ENCODE measurements around the gene ANKRD13C. TPM values are rescaled to one million over a fixed set of nuclear protein-coding genes. Genes with fewer than 3 reads are reported as not detected.

The ANKRD13C gene
- total and polyA plus RNA-seq, 2 of the 4 experiments (the other 2 are of a cell fraction) = 8.3 to 10.9 TPM

DNA sequence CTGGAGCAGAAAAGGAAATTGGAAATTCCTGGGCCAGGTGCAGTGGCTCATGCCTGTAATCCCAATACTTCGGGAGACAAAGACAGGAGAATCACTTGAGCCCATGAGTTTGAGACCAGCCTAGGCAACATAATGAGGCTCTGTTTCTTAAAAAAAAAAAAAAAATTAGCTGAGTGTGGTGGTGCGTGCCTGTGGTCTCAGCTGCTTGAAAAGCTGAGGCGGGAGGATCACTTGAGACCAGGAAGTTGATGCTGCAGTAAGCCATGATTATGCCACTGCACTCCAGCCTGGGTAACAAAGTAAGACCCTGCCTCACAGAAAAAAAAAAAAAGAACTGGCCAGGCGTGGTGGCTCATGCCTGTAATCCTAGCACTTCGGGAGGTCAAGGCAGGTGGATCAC is 76.6 kb downstream of the ANKRD13C start:
- Histone ChIP-seq H3K4me1 (ENCODE audit: control insufficient read depth, insufficient read depth, low read length) (no peaks in the 10 kb centered on the region; the same call in 1 of the 2 replicates), H2AFZ (replicated peaks; ENCODE audit: low read length, poor library complexity) (no peak overlapping the region), H2BK5ac (ENCODE audit: low read depth, low read length, poor library complexity, severe bottlenecking) (no peak overlapping the region), H2BK120ac (ENCODE audit: low read depth, low read length) (no peak overlapping the region), H3K18ac (ENCODE audit: low read depth, low read length) (no peak overlapping the region), H4K5ac (ENCODE audit: low read depth, low read length) (no peak overlapping the region), H3K9me3 (ENCODE audit: control insufficient read depth, insufficient read depth, low read length) (no peaks in the 10 kb centered on the region), H2AK9ac (replicated peaks; ENCODE audit: low read depth, low read length, poor library complexity) (no peak overlapping the region), H2BK15ac (ENCODE audit: low read depth, low read length) (no peak overlapping the region), H3K36me3 (ENCODE audit: control insufficient read depth, insufficient read depth, low read length) (peaks cover 10% of the 10 kb centered on the region), H3K9ac (ENCODE audit: low read depth, low read length) (no peak overlapping the region), H2AK5ac (ENCODE audit: low read depth, low read length) (no peak overlapping the region), H3K27ac (ENCODE audit: insufficient read depth, low read length) (no peak overlapping the region), H3K27me3 (ENCODE audit: control insufficient read depth, insufficient read depth, low read length) (no peaks in the 10 kb centered on the region), H3K56ac (ENCODE audit: extremely low read depth, insufficient read depth, low read length) (no peak overlapping the region), H3K4me3 (ENCODE audit: insufficient read depth, low read depth, low read length) (no peak overlapping the region), H3K23ac (ENCODE audit: low read depth, low read length) (no peak overlapping the region), H2BK20ac (ENCODE audit: low read depth, low read length) (no peak overlapping the region), H3K79me1 (ENCODE audit: low read depth in 1 of 2, low read length in 2 of 2) (peaks cover 0 to 5% of the 10 kb centered on the region in 2 experiments; a peak in 2 of 4 replicates), H3K9me1 (ENCODE audit: insufficient read depth, low read length) (no peaks in the 10 kb centered on the region), H3K4ac (ENCODE audit: low read depth, low read length) (no peak overlapping the region), H4K91ac (ENCODE audit: insufficient read depth, low read depth, low read length) (no peak overlapping the region), H3K4me2 (ENCODE audit: low read depth, low read length) (no peak overlapping the region), H3K14ac (replicated peaks; ENCODE audit: low read depth, low read length) (no peak overlapping the region), H4K8ac (ENCODE audit: low read depth in 2 of 2, low read length in 2 of 2) (no peak overlapping the region), H4K20me1 (ENCODE audit: insufficient read depth, low read length) (no peaks in the 10 kb centered on the region)
- no peak for TF ChIP-seq FOS (IDR thresholded peaks at IDR 0.05; ENCODE audit: low read depth, low read length)
- TF ChIP-seq, protein P1, sequence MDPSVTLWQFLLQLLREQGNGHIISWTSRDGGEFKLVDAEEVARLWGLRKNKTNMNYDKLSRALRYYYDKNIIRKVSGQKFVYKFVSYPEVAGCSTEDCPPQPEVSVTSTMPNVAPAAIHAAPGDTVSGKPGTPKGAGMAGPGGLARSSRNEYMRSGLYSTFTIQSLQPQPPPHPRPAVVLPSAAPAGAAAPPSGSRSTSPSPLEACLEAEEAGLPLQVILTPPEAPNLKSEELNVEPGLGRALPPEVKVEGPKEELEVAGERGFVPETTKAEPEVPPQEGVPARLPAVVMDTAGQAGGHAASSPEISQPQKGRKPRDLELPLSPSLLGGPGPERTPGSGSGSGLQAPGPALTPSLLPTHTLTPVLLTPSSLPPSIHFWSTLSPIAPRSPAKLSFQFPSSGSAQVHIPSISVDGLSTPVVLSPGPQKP (IDR thresholded peaks at IDR 0.05; ENCODE audit: borderline replicate concordance, low read depth, low read length) = no peak
- dilution Hi-C loops (cut with HindIII; ENCODE audit: low sequenced_read_pairs, unreplicated experiment) (no loop called here), intact Hi-C loops (cut with micrococcal nuclease) (loop anchor here (1.0 kb wide), 1 partner anchor 51 kb away; no protein-coding TSS in a partner anchor), in situ Hi-C loops (cut with MboI; ENCODE audit: low sequenced_read_pairs) (no loop called here)
- BruUV-seq (replicated peaks) = no TSS peak
- 100% methylated on average over 2 of the region's 5 CpGs; no CpG with 5 or more reads in 1 of the 2 experiments for WGBS, 2 experiments (ENCODE audit: extremely low coverage in 2 of 2, insufficient read length in 1 of 2)
- ChIA-PET CTCF (interaction anchor here (1.1 kb wide), 1 partner anchor 17 kb away, joined by 3 read pairs; no protein-coding TSS in a partner anchor), POLR2A (ENCODE audit: unreplicated experiment) (no interaction called here)
- no peak for DNase-seq
- no peak for ATAC-seq (ENCODE audit: low read depth)
